Testis (tissue), 3 donors: ENCODE data around the gene FZD1. TPM values are rescaled to one million over a fixed set of nuclear protein-coding genes. Genes with fewer than 3 reads are reported as not detected.

ENCODE experiments used
- DNase-seq: peaks from one replicate; pipeline ENCODE4 v3.0.0-alpha.2; 2019
- H3K27ac ChIP-seq, 2 donors: fragments of 200-600 bp; sonication (generic); one replicate each; pipeline ENCODE4 v1.5.1; 2019
- H3K27me3 ChIP-seq: fragments of 200-600 bp; sonication (generic); one replicate; pipeline ENCODE4 v1.5.1; 2019
- H3K36me3 ChIP-seq: fragments of 200-600 bp; sonication (generic); one replicate; pipeline ENCODE4 v1.5.1; 2017; ENCODE audit warnings: low read depth; ENCODE audit errors: missing control alignments
- H3K4me1 ChIP-seq: fragments of 200-600 bp; sonication (generic); one replicate; pipeline ENCODE4 v1.5.1; 2019
- H3K4me3 ChIP-seq, 2 donors: fragments of 200-600 bp; sonication (generic); one replicate each; pipeline ENCODE4 v1.5.1; 2017 to 2019
- H3K9me3 ChIP-seq: fragments of 200-600 bp; sonication (generic); one replicate; pipeline ENCODE4 v1.5.1; 2017
- POLR2A ChIP-seq: fragments of 450-650 bp; IDR thresholded peaks from one replicate; pipeline ENCODE4 v1.6.1; 2017; ENCODE audit warnings: antibody characterized with exemption, mild to moderate bottlenecking, moderate library complexity
- WGBS, 2 donors: methylation state at CpG; one replicate each; pipeline ENCODE4 v1.1.5; 2018; 5-methylcytosine and 5-hydroxymethylcytosine counted together
- intact Hi-C: fragments of 100-400 bp; cut with DNase I; formaldehyde crosslinking; loops from one replicate; pipeline ENCODE4 v1.15.1; 2023; ENCODE audit warnings: low total_unique reads
- polyA plus RNA-seq: library from polyadenylated mRNA; stranded (reverse); fragments of 350-450 nt; fragmentation: Illumina TruSeq; extraction: RNeasy Lipid Tissue Mini Kit (QIAGEN cat#74804); gene quantifications from one replicate; pipeline ENCODE4 v1.2.3, GENCODE V29; 2014; ENCODE audit warnings: low read depth, low replicate concordance; ENCODE audit not compliant: insufficient read depth
- total RNA-seq, 2 donors: library from RNA; depleted of rRNA; stranded (reverse); fragments of >200 nt; gene quantifications; one replicate each; pipeline ENCODE4 v1.2.3, GENCODE V29; 2016
- TF ChIP-seq, protein P1 (sequence below), 3 experiments: fragments of 450-650 bp in 2 of 3; fragments of 200-600 bp in 1 of 3; sonication (generic) in 1 of 3; IDR thresholded peaks; one replicate each; pipeline ENCODE4 v1.5.1; 2016 to 2019; ENCODE audit warnings: antibody characterized with exemption in 3 of 3, mild to moderate bottlenecking in 2 of 3, moderate library complexity in 1 of 3

FZD1 gene
- total and polyA plus RNA-seq, 3 donors from 2014 or later, result 5.9 to 9.5 (median 6.9) TPM

DNA sequence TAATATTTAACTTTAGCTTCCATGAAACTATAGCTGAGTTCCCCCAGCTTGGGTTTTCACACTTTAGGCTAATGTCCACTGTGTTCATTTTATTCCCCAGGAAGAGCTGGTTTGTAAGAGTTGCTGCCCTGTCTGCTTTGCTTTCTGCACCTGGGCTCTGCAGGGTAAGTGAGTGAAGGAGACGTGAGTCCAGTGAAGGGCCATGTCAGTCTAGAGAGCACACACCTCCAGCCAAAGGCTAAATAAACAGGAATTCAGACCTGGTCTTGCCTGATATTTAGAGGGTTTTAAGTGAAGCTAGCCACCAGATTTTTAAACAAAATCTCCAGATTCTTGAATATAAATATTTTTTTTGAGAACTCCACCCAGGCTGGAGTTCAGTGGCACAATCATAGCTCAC is 24.5 kb upstream of the FZD1 start:
- no peaks in the 10 kb centered on the region for H3K4me1 ChIP-seq
- DNase-seq, result no peak
- no peak overlapping the region for H3K4me3 ChIP-seq
- 91 to 93% methylated on average over 1 of the region's 1 CpG for WGBS, 2 donors
- no peaks in the 10 kb centered on the region for H3K9me3 ChIP-seq
- no peaks in the 10 kb centered on the region for H3K36me3 ChIP-seq
- no peak for TF ChIP-seq POLR2A
- TF ChIP-seq, protein P1, sequence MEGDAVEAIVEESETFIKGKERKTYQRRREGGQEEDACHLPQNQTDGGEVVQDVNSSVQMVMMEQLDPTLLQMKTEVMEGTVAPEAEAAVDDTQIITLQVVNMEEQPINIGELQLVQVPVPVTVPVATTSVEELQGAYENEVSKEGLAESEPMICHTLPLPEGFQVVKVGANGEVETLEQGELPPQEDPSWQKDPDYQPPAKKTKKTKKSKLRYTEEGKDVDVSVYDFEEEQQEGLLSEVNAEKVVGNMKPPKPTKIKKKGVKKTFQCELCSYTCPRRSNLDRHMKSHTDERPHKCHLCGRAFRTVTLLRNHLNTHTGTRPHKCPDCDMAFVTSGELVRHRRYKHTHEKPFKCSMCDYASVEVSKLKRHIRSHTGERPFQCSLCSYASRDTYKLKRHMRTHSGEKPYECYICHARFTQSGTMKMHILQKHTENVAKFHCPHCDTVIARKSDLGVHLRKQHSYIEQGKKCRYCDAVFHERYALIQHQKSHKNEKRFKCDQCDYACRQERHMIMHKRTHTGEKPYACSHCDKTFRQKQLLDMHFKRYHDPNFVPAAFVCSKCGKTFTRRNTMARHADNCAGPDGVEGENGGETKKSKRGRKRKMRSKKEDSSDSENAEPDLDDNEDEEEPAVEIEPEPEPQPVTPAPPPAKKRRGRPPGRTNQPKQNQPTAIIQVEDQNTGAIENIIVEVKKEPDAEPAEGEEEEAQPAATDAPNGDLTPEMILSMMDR (IDR thresholded peaks at IDR 0.05), result no peak
- no peak overlapping the region for H3K27ac ChIP-seq
- no peaks in the 10 kb centered on the region for H3K27me3 ChIP-seq
- intact Hi-C loops, result no loop called here

DNA sequence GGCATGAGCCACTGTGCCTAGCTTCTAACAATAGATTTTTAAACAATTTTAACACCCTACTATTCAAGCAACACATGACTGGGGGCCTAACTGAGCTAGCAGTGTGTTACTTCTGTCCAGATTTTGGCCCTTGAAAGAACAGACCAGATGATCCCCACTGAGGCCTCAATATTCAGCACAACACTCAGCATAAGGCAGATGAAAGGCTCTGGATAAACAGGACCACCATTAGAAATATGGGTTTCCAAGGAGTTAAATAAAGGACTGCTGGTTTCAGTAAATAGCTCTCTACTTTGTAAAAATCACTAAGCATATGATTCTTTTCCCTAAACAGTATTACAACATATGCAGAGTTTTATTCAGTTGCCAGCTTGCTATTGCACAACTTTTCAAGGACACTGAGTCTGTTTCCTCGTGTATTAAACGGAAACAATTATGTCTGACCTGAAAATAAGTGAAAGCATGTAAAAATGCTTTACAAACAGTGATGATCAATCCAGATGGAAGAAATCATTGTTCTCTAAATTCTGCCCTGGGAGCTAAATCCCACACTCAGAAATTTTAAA is 23.8 kb upstream of the FZD1 start:
- no peak for TF ChIP-seq POLR2A
- TF ChIP-seq, protein P1 (IDR thresholded peaks at IDR 0.05), result no peak
- intact Hi-C loops, result no loop called here
- Histone ChIP-seq H3K27me3 (no peaks in the 10 kb centered on the region), H3K36me3 (no peaks in the 10 kb centered on the region), H3K4me3 (no peak overlapping the region), H3K27ac (no peak overlapping the region), H3K9me3 (no peaks in the 10 kb centered on the region), H3K4me1 (no peaks in the 10 kb centered on the region)
- DNase-seq, result no peak
- WGBS, 2 donors, result 15 to 29% methylated on average over 2 of the region's 2 CpGs

DNA sequence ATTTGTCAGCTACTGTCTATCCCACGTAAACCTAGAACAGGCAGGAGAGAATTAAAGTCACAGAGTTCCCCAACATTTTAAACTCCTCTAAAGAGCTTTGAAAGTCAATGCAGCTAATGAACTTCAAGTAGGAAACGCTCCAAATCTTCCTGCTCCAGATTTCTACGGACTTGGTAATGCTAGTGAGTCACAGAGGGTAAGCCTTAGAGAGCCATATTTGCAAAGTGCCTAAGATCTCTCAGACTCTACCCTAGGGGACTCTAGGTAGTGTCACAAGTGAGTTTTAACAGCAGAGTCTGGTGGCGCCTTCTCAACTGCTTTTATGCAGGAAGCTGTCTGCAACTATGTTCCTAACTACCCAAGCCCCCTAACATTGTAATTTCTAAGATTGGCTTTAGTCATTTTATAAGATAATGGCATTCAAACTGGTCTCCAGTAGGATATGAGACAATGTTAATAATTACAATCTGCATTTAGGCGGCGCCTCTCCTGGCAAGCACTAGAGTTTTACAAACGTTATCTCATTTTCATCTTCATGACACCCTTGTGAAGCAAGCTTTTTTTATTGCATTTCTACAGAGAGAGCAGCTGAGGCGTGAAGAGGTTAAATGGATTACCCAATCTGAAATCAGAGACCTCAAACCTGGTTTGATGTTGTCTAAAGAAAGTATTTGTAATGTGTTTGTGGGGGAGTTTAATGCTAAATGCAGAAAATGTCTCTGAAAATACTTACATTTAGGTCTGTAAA is 22.0 kb upstream of the FZD1 start:
- DNase-seq, result no peak
- TF ChIP-seq POLR2A, result no peak
- TF ChIP-seq, protein P1 (IDR thresholded peaks at IDR 0.05), result no peak
- Histone ChIP-seq H3K36me3 (no peaks in the 10 kb centered on the region), H3K4me1 (no peaks in the 10 kb centered on the region), H3K27ac (no peak overlapping the region), H3K4me3 (no peak overlapping the region), H3K9me3 (no peaks in the 10 kb centered on the region), H3K27me3 (no peaks in the 10 kb centered on the region)
- intact Hi-C loops, result no loop called here
- WGBS, 2 donors, result 69% methylated on average over 8 of the region's 8 CpGs

- no peak overlapping the region for H3K27ac ChIP-seq
- H3K4me3 ChIP-seq, result no peak overlapping the region
- DNase-seq, result no peak
- H3K36me3 ChIP-seq, result no peaks in the 10 kb centered on the region
- no peaks in the 10 kb centered on the region for H3K9me3 ChIP-seq
- intact Hi-C loops, result no loop called here
- H3K27me3 ChIP-seq, result no peaks in the 10 kb centered on the region
- TF ChIP-seq, protein P1 (IDR thresholded peaks at IDR 0.05), result no peak
- no peak for TF ChIP-seq POLR2A
- WGBS, 2 donors, result 56 to 70% methylated on average over 6 of the region's 6 CpGs
- no peaks in the 10 kb centered on the region for H3K4me1 ChIP-seq
These were observed 20.5 kb upstream of the FZD1 start for GRCh38 chr7:91243591-91244301.
